ENCODE data around the gene SORCS2. TPM values are rescaled to one million over a fixed set of nuclear protein-coding genes. Genes with fewer than 3 reads are reported as not detected.

Gene SORCS2
- polyA plus RNA-seq, 1 donor (not counting 4 experiments of a cell fraction or from before 2014, with no cell fraction given) = 0.09 TPM

- no peak for FAIRE-seq
- dilution Hi-C loops (cut with MboI; ENCODE audit: extremely low pct_ligation_motif_present, low sequenced_read_pairs) = no loop called here
These were observed 295.2 kb downstream of the SORCS2 start for GRCh38 chr4:7487502-7487901.

GRCh38 chr4:7487998-7488671, 295.8 kb downstream of the SORCS2 start:
- H3K36me3 ChIP-seq (ENCODE audit: control insufficient read depth in 2 of 2, extremely low read depth in 1 of 2, insufficient read depth in 2 of 2, low read length in 2 of 2) = no peaks in the 10 kb centered on the region
- no peaks in the 10 kb centered on the region for H4K20me1 ChIP-seq (ENCODE audit: control insufficient read depth, extremely low read depth, insufficient read depth, low read length)
- no peaks in the 10 kb centered on the region for H3K27me3 ChIP-seq (ENCODE audit: control insufficient read depth, extremely low read depth, insufficient read depth, low read length)
- dilution Hi-C loops (cut with MboI; ENCODE audit: extremely low pct_ligation_motif_present, low sequenced_read_pairs) = no loop called here
- no peaks in the 10 kb centered on the region for H3K79me2 ChIP-seq (ENCODE audit: control insufficient read depth, insufficient read depth, low read length)
- DNase-seq (ENCODE audit: low read depth, low spot score) (no peak), FAIRE-seq (no peak)
- H3K9ac ChIP-seq (ENCODE audit: control insufficient read depth, extremely low read depth, insufficient read depth, low read length) = no peak overlapping the region
- H3K4me1 ChIP-seq (ENCODE audit: control insufficient read depth, extremely low read depth, insufficient read depth, low read length) = no peaks in the 10 kb centered on the region
- H3K4me3 ChIP-seq (ENCODE audit: control insufficient read depth in 2 of 3, extremely low read depth in 1 of 3, insufficient read depth in 2 of 3, low read depth in 1 of 3, low read length in 3 of 3) = no peak overlapping the region
- no peaks in the 10 kb centered on the region for H3K9me1 ChIP-seq (ENCODE audit: control insufficient read depth, extremely low read depth, insufficient read depth, low read length)
- no peaks in the 10 kb centered on the region for H3K9me3 ChIP-seq (ENCODE audit: control insufficient read depth, low read depth, low read length)
- no peak overlapping the region for H3K4me2 ChIP-seq (ENCODE audit: control insufficient read depth, extremely low read depth, insufficient read depth, low read depth, low read length)
- H3K27ac ChIP-seq (ENCODE audit: control insufficient read depth, insufficient read depth, low read length) = no peak overlapping the region
- TF ChIP-seq, protein P1, sequence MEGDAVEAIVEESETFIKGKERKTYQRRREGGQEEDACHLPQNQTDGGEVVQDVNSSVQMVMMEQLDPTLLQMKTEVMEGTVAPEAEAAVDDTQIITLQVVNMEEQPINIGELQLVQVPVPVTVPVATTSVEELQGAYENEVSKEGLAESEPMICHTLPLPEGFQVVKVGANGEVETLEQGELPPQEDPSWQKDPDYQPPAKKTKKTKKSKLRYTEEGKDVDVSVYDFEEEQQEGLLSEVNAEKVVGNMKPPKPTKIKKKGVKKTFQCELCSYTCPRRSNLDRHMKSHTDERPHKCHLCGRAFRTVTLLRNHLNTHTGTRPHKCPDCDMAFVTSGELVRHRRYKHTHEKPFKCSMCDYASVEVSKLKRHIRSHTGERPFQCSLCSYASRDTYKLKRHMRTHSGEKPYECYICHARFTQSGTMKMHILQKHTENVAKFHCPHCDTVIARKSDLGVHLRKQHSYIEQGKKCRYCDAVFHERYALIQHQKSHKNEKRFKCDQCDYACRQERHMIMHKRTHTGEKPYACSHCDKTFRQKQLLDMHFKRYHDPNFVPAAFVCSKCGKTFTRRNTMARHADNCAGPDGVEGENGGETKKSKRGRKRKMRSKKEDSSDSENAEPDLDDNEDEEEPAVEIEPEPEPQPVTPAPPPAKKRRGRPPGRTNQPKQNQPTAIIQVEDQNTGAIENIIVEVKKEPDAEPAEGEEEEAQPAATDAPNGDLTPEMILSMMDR (optimal IDR thresholded peaks at IDR 0.05 in 1 of 3, IDR thresholded peaks at IDR 0.05 in 1 of 3, conservative IDR thresholded peaks at IDR 0.05 in 1 of 3; ENCODE audit: extremely low read depth in 1 of 3, insufficient read depth in 2 of 3, low read length in 3 of 3) = no peak
- no peak for TF ChIP-seq EZH2 (IDR thresholded peaks at IDR 0.05; ENCODE audit: low read length)
- H2AFZ ChIP-seq (ENCODE audit: control insufficient read depth, low read length) = no peak overlapping the region

More at GRCh38 chr4:7487502-7487901, 295.2 kb downstream of the SORCS2 start:
- H3K4me2 ChIP-seq (ENCODE audit: control insufficient read depth, extremely low read depth, insufficient read depth, low read depth, low read length) = no peak overlapping the region
- no peak for TF ChIP-seq EZH2 (IDR thresholded peaks at IDR 0.05; ENCODE audit: low read length)
- TF ChIP-seq, protein P1 (optimal IDR thresholded peaks at IDR 0.05 in 1 of 3, IDR thresholded peaks at IDR 0.05 in 1 of 3, conservative IDR thresholded peaks at IDR 0.05 in 1 of 3; ENCODE audit: extremely low read depth in 1 of 3, insufficient read depth in 2 of 3, low read length in 3 of 3) = no peak
- DNase-seq (ENCODE audit: low read depth, low spot score) = no peak
- no peaks in the 10 kb centered on the region for H4K20me1 ChIP-seq (ENCODE audit: control insufficient read depth, extremely low read depth, insufficient read depth, low read length)
- no peaks in the 10 kb centered on the region for H3K4me1 ChIP-seq (ENCODE audit: control insufficient read depth, extremely low read depth, insufficient read depth, low read length)
- no peaks in the 10 kb centered on the region for H3K79me2 ChIP-seq (ENCODE audit: control insufficient read depth, insufficient read depth, low read length)
- no peak overlapping the region for H2AFZ ChIP-seq (ENCODE audit: control insufficient read depth, low read length)
- no peaks in the 10 kb centered on the region for H3K36me3 ChIP-seq (ENCODE audit: control insufficient read depth in 2 of 2, extremely low read depth in 1 of 2, insufficient read depth in 2 of 2, low read length in 2 of 2)
- H3K9me1 ChIP-seq (ENCODE audit: control insufficient read depth, extremely low read depth, insufficient read depth, low read length) = no peaks in the 10 kb centered on the region
- no peak overlapping the region for H3K4me3 ChIP-seq (ENCODE audit: control insufficient read depth in 2 of 3, extremely low read depth in 1 of 3, insufficient read depth in 2 of 3, low read depth in 1 of 3, low read length in 3 of 3)
- no peak overlapping the region for H3K27ac ChIP-seq (ENCODE audit: control insufficient read depth, insufficient read depth, low read length)
- no peaks in the 10 kb centered on the region for H3K9me3 ChIP-seq (ENCODE audit: control insufficient read depth, low read depth, low read length)
- H3K9ac ChIP-seq (ENCODE audit: control insufficient read depth, extremely low read depth, insufficient read depth, low read length) = no peak overlapping the region
- no peaks in the 10 kb centered on the region for H3K27me3 ChIP-seq (ENCODE audit: control insufficient read depth, extremely low read depth, insufficient read depth, low read length)

Data from keratinocyte (primary cell).